HG03432 (cell line): ENCODE data around the gene C22orf42.
"Not testable (repeated sequence)": the region's sequence is repeated elsewhere in the genome, so short reads cannot be mapped to it uniquely, and the experiment has no call there.

Experiments
- ATAC-seq: cut with Tn5 transposase; IDR thresholded peaks from one replicate; pipeline ENCODE4 v1.9.1; 2021; ENCODE audit warnings: mild to moderate bottlenecking, moderate library complexity; ENCODE audit not compliant: unreplicated experiment

Gene C22orf42

GRCh38 chr22:32191021-32191420, 31.9 kb upstream of the C22orf42 start:
- not testable (repeated sequence) for ATAC-seq

GRCh38 chr22:32185821-32186220, 26.7 kb upstream of the C22orf42 start:
- ATAC-seq, result no peak

GRCh38 chr22:32183625-32184024, 24.5 kb upstream of the C22orf42 start:
- ATAC-seq, result no peak

GRCh38 chr22:32181043-32181442, 21.9 kb upstream of the C22orf42 start:
- no peak for ATAC-seq

GRCh38 chr22:32177221-32177765, 18.2 kb upstream of the C22orf42 start:
- no peak for ATAC-seq

- no peak for ATAC-seq
Observed at GRCh38 chr22:32175683-32176644, 16.9 kb upstream of the C22orf42 start.

- no peak for ATAC-seq
Observed at GRCh38 chr22:32175115-32175514, 16.0 kb upstream of the C22orf42 start.

- ATAC-seq, result no peak
Observed at GRCh38 chr22:32165681-32166080, 6.6 kb upstream of the C22orf42 start.

- ATAC-seq, result no peak
Observed at GRCh38 chr22:32164075-32164860, 5.2 kb upstream of the C22orf42 start.

GRCh38 chr22:32160411-32160810, 1.3 kb upstream of the C22orf42 start:
- ATAC-seq, result not testable (repeated sequence)

GRCh38 chr22:32157632-32158031, 1.5 kb downstream of the C22orf42 start:
- ATAC-seq, result not testable (repeated sequence)

- ATAC-seq, result not testable (repeated sequence)
Observed at GRCh38 chr22:32154727-32155126, 4.4 kb downstream of the C22orf42 start.

GRCh38 chr22:32151641-32152040, 7.5 kb downstream of the C22orf42 start:
- not testable (repeated sequence) for ATAC-seq

GRCh38 chr22:32150647-32151046, 8.5 kb downstream of the C22orf42 start:
- ATAC-seq, result not testable (repeated sequence)

GRCh38 chr22:32148372-32148771, 10.7 kb downstream of the C22orf42 start:
- not testable (repeated sequence) for ATAC-seq

GRCh38 chr22:32147128-32147527, 12.0 kb downstream of the C22orf42 start:
- not testable (repeated sequence) for ATAC-seq

GRCh38 chr22:32144496-32145274, 14.4 kb downstream of the C22orf42 start:
- ATAC-seq, result no peak

- ATAC-seq, result no peak
Observed at GRCh38 chr22:32142600-32142999, 16.5 kb downstream of the C22orf42 start.

GRCh38 chr22:32140688-32141087, 18.4 kb downstream of the C22orf42 start:
- ATAC-seq, result not testable (repeated sequence)

GRCh38 chr22:32138576-32138975, 20.5 kb downstream of the C22orf42 start:
- ATAC-seq, result not testable (repeated sequence)
